HepG2 (cell line): ENCODE results near the gene ACOT8. TPM values are rescaled to one million over a fixed set of nuclear protein-coding genes. Genes with fewer than 3 reads are reported as not detected.

Experiments
- ARNT ChIP-seq: fragments of 450-650 bp; IDR thresholded peaks from 2 replicates; pipeline ENCODE4 v1.6.1; 2017
- FOSL2 ChIP-seq: sonication (generic); formaldehyde crosslinking; IDR thresholded peaks from 2 replicates; pipeline ENCODE4 v1.4.0; 2020; ENCODE audit warnings: missing genetic modification reagents
- FOXC1 ChIP-seq: sonication (generic); formaldehyde crosslinking; IDR thresholded peaks from 2 replicates; pipeline ENCODE4 v1.8.0; 2022; ENCODE audit warnings: mild to moderate bottlenecking, missing genetic modification reagents, borderline replicate concordance
- FOXP1 ChIP-seq, 2 experiments: fragments of 450-650 bp in 1 of 2; IDR thresholded peaks; 2 replicates each; pipeline ENCODE4 v1.6.1; 2017 to 2018; ENCODE audit warnings: antibody characterized with exemption in 1 of 2
- HMG20B ChIP-seq: conservative IDR thresholded peaks from 2 replicates; pipeline ENCODE4 v1.6.1; 2016; ENCODE audit warnings: missing genetic modification reagents, missing compliant biosample characterization
- KAT7 ChIP-seq: IDR thresholded peaks from 2 replicates; pipeline ENCODE4 v1.6.1; 2018; ENCODE audit warnings: borderline replicate concordance, missing compliant biosample characterization
- KDM3A ChIP-seq: IDR thresholded peaks from 2 replicates; pipeline ENCODE4 v1.6.1; 2018; ENCODE audit warnings: low read depth, missing compliant biosample characterization
- KLF9 ChIP-seq: IDR thresholded peaks from 2 replicates; pipeline ENCODE4 v1.6.1; 2016; ENCODE audit warnings: low read depth
- MXI1 ChIP-seq: IDR thresholded peaks from 3 replicates; pipeline ENCODE4 v1.6.1; 2012; ENCODE audit warnings: low read depth, low read length, inconsistent platforms, borderline replicate concordance
- NR2F6 ChIP-seq, 2 experiments: IDR thresholded peaks; 2 replicates each; pipeline ENCODE4 v1.6.1; 2016; ENCODE audit warnings: antibody characterized with exemption in 1 of 2, mild to moderate bottlenecking in 1 of 2
- PHF20 ChIP-seq: sonication (generic); formaldehyde crosslinking; IDR thresholded peaks from 2 replicates; pipeline ENCODE4 v1.5.0; 2020; ENCODE audit warnings: mild to moderate bottlenecking, missing genetic modification reagents
- PHF8 ChIP-seq: sonication (generic); formaldehyde crosslinking; IDR thresholded peaks from 2 replicates; pipeline ENCODE4 v1.5.0; 2020; ENCODE audit warnings: missing genetic modification reagents
- REPIN1 ChIP-seq: sonication (generic); formaldehyde crosslinking; IDR thresholded peaks from 2 replicates; pipeline ENCODE4 v1.8.0; 2022; ENCODE audit warnings: missing genetic modification reagents, low read depth, mild to moderate bottlenecking, borderline replicate concordance
- RFX1 ChIP-seq: fragments of 450-650 bp; IDR thresholded peaks from 2 replicates; pipeline ENCODE4 v1.6.1; 2017
- RNF2 ChIP-seq: fragments of 450-650 bp; conservative IDR thresholded peaks from 2 replicates; pipeline ENCODE4 v1.6.1; 2016; ENCODE audit warnings: low read depth
- SIX4 ChIP-seq: sonication (generic); formaldehyde crosslinking; IDR thresholded peaks from 2 replicates; pipeline ENCODE4 v1.4.0; 2020; ENCODE audit warnings: missing genetic modification reagents
- SOX5 ChIP-seq: IDR thresholded peaks from 2 replicates; pipeline ENCODE4 v1.6.1; 2016; ENCODE audit warnings: borderline replicate concordance
- TMF1 ChIP-seq: sonication (generic); formaldehyde crosslinking; IDR thresholded peaks from 2 replicates; pipeline ENCODE4 v1.8.1; 2022; ENCODE audit warnings: low read depth, missing genetic modification reagents
- ZBTB26 ChIP-seq: IDR thresholded peaks from 2 replicates; pipeline ENCODE4 v1.6.1; 2016; ENCODE audit warnings: missing compliant biosample characterization, missing genetic modification reagents, borderline replicate concordance
- ZBTB33 ChIP-seq: sonication (generic); formaldehyde crosslinking; IDR thresholded peaks from 2 replicates; pipeline ENCODE4 v1.4.0; 2020; ENCODE audit warnings: missing genetic modification reagents
- ZNF232 ChIP-seq: sonication (generic); formaldehyde crosslinking; IDR thresholded peaks from 2 replicates; pipeline ENCODE4 v1.4.0; 2020; ENCODE audit warnings: missing genetic modification reagents, borderline replicate concordance
- ZNF274 ChIP-seq: sonication (generic); formaldehyde crosslinking; IDR thresholded peaks from 2 replicates; pipeline ENCODE4 v1.5.1; 2020; ENCODE audit warnings: mild to moderate bottlenecking, missing genetic modification reagents
- ZNF350 ChIP-seq: sonication (generic); formaldehyde crosslinking; IDR thresholded peaks from 2 replicates; pipeline ENCODE4 v1.4.0; 2020; ENCODE audit warnings: mild to moderate bottlenecking, low read depth, missing genetic modification reagents, borderline replicate concordance
- ZNF788 ChIP-seq: sonication (generic); formaldehyde crosslinking; IDR thresholded peaks from 2 replicates; pipeline ENCODE4 v1.5.0; 2020; ENCODE audit warnings: mild to moderate bottlenecking, missing genetic modification reagents, borderline replicate concordance
- polyA plus RNA-seq, 8 experiments: library from polyadenylated mRNA; depleted of rRNA in 3 of 8; stranded (reverse) in 7 of 8; unstranded in 1 of 8; fragments of >200 nt; fragmentation: Illumina TruSeq in 4 of 8; extraction: Trizol in 4 of 8; gene quantifications; 2 replicates each; pipeline versions ENCODE4 v1.2.1 to v1.2.3, GENCODE V29; 2011 to 2016; ENCODE audit warnings: low read depth in 4 of 8, missing spikeins in 1 of 8, mixed read lengths in 1 of 8; ENCODE audit not compliant: insufficient read depth in 1 of 8
- total RNA-seq, 5 experiments: library from RNA; depleted of rRNA; stranded (reverse); fragments of >200 nt; fragmentation: Illumina TruSeq; extraction: Trizol; gene quantifications; 2 replicates each; pipeline ENCODE4 v1.2.3, GENCODE V29; 2016; ENCODE audit warnings: low read depth in 1 of 5
- TF ChIP-seq, protein P1 (sequence below): sonication (generic); formaldehyde crosslinking; IDR thresholded peaks from 2 replicates; pipeline ENCODE4 v1.5.1; 2020; ENCODE audit warnings: mild to moderate bottlenecking, moderate library complexity, missing genetic modification reagents
- TF ChIP-seq, protein P2 (sequence below): sonication (generic); formaldehyde crosslinking; conservative IDR thresholded peaks from 2 replicates; pipeline ENCODE4 v1.4.0; 2020; ENCODE audit warnings: missing genetic modification reagents

The ACOT8 gene
- total and polyA plus RNA-seq, 2 of the 13 experiments (the other 11 are each of a cell fraction or from before 2014, with no cell fraction given), result 31.4 to 45.5 TPM

GRCh38 chr20:45880988-45881788 is 24.0 kb upstream of the ACOT8 start, which contains the start of gene ZSWIM1 (continued):
- TF ChIP-seq PHF8 (CRISPR knock-in tag), result peak; percentile 94
- peak; percentile 84 for TF ChIP-seq PHF20 (CRISPR knock-in tag)
- TF ChIP-seq FOXC1 (CRISPR knock-in tag), result peak; percentile 92
- TF ChIP-seq ZBTB33 (CRISPR knock-in tag), result peak; percentile 35; the same call in 1 of the 2 replicates
- TF ChIP-seq KAT7, result peak; percentile 66; the same call in 1 of the 2 replicates
- peak; percentile 97 for TF ChIP-seq NR2F6 (IDR thresholded peaks at IDR 0.05)
- TF ChIP-seq NR2F6 (CRISPR knock-in tag; IDR thresholded peaks at IDR 0.05), result peak; percentile 92
- 0 out of 2 replicates have a peak, but pooled peaks have one; percentile 24 for TF ChIP-seq HMG20B (CRISPR knock-in tag)
- TF ChIP-seq RFX1, result peak; percentile 99
- TF ChIP-seq ZNF350 (CRISPR knock-in tag), result peak; percentile 88
- TF ChIP-seq ZNF232, result peak; percentile 92; the same call in 1 of the 2 replicates
- TF ChIP-seq SOX5 (CRISPR knock-in tag), result peak; percentile 9; the same call in 1 of the 2 replicates
- TF ChIP-seq ZNF788 (CRISPR knock-in tag), result peak; percentile 53; the same call in 1 of the 2 replicates
- 0 out of 2 replicates have a peak, but pooled peaks have one; percentile 41 for TF ChIP-seq SIX4 (CRISPR knock-in tag)
- TF ChIP-seq, protein P1, sequence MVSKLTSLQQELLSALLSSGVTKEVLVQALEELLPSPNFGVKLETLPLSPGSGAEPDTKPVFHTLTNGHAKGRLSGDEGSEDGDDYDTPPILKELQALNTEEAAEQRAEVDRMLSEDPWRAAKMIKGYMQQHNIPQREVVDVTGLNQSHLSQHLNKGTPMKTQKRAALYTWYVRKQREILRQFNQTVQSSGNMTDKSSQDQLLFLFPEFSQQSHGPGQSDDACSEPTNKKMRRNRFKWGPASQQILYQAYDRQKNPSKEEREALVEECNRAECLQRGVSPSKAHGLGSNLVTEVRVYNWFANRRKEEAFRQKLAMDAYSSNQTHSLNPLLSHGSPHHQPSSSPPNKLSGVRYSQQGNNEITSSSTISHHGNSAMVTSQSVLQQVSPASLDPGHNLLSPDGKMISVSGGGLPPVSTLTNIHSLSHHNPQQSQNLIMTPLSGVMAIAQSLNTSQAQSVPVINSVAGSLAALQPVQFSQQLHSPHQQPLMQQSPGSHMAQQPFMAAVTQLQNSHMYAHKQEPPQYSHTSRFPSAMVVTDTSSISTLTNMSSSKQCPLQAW (CRISPR knock-in tag), result peak; percentile 87
- peak; percentile 52 for TF ChIP-seq FOSL2 (CRISPR knock-in tag)
- TF ChIP-seq ARNT, result no peak
- TF ChIP-seq, protein P2, sequence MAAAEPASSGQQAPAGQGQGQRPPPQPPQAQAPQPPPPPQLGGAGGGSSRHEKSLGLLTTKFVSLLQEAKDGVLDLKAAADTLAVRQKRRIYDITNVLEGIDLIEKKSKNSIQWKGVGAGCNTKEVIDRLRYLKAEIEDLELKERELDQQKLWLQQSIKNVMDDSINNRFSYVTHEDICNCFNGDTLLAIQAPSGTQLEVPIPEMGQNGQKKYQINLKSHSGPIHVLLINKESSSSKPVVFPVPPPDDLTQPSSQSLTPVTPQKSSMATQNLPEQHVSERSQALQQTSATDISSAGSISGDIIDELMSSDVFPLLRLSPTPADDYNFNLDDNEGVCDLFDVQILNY, result peak; percentile 65
- TF ChIP-seq FOXP1 (IDR thresholded peaks at IDR 0.05), result no peak
- TF ChIP-seq FOXP1 (CRISPR knock-in tag; IDR thresholded peaks at IDR 0.05), result 0 out of 2 replicates have a peak, but pooled peaks have one; percentile 6
- TF ChIP-seq RNF2, result no peak
- TF ChIP-seq KLF9 (CRISPR knock-in tag), result no peak
- peak; percentile 80 for TF ChIP-seq TMF1
- TF ChIP-seq REPIN1 (CRISPR knock-in tag), result peak; percentile 76; the same call in 1 of the 2 replicates
- peak; percentile 80; the same call in 1 of the 2 replicates for TF ChIP-seq ZNF274 (CRISPR knock-in tag)
- TF ChIP-seq MXI1, result peak; percentile 94; the same call in 2 of the 3 replicates
- peak; percentile 90 for TF ChIP-seq ZBTB26 (CRISPR knock-in tag)
- 0 out of 2 replicates have a peak, but pooled peaks have one; percentile 24 for TF ChIP-seq KDM3A (CRISPR knock-in tag)
